GM18868 (cell line): Measurements from ENCODE around the gene ABL2.
"Not testable (repeated sequence)": the region's sequence is repeated elsewhere in the genome, so short reads cannot be mapped to it uniquely, and the experiment has no call there.

Experiments used
- ATAC-seq: cut with Tn5 transposase; IDR thresholded peaks from one replicate; pipeline ENCODE4 v1.9.1; 2021; ENCODE audit warnings: mild to moderate bottlenecking, moderate library complexity; ENCODE audit not compliant: unreplicated experiment

The ABL2 gene

DNA sequence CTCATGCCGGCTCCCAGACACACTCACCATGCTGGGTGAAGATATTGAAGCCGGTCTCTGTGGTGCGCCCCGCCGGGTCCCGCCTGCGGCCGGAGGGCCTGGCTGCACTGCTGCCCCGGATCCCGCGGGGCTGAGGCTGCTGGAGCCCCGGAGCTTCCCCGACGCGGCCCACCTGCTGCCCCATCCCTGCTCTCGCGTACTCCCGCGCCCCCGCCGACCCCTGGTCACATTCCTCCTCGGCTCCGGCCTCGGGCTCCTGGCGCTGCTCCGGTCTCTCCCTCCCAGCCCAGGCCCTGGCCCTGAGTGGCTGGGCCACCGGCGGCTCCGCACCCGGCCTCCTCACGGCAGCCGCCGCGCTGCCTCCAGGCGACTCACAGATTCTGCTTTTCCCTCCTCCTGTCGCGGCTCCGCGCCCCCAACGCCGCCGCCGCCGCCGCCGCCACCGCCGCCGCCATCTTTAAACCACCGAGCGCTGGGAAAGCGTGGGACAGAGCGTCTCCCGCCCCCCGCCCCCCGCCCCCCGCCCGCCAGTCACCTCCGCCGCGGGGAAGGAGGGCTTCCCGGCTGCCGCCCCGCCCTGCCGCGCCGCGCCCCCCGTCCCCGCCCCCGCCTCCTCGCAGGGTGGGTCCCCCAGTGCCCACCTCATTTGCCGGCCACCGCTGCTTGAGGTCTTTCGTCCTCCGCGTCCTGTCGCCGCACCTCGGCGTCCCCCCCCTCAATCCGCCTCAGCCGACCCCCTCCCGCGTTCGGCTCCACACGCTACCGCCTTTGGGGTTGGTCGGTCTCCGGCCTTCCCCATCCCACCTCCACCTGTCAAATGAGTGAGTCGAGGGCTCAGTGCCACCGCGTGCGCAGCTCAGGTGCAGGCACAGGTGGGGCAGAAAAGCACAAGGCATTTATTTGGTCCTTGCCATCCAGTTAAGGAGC lies at the start of gene ABL2:
Gene ABL2 (minus strand): TSS at position 464 of the 927 bp plus-strand sequence. CDS start 280 bp downstream, at position 184.
- ATAC-seq = peak; percentile 55

DNA sequence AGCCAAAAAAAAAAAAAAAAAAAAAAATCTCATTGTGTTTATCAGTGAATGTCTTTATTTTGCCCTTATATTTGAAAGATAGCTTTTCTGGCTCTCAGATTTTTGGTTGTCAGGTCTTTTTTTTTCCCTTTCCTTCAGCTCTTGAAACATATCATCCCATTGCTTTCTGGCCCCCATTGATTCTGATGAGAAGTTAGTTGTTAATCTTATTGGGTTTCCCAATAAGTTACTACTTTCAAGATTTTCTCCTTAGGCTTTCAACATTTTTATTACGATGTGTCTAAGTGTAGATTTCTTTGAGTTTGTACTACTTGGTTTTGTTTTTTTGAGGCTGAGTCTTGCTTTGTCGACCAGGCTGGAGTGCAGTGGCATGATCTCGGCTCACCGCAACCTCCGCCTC lies 49.4 kb upstream of the ABL2 start:
- no peak for ATAC-seq

GRCh38 chr1:179274424-179274823 lies 44.9 kb upstream of the ABL2 start:
- not testable (repeated sequence) for ATAC-seq

DNA sequence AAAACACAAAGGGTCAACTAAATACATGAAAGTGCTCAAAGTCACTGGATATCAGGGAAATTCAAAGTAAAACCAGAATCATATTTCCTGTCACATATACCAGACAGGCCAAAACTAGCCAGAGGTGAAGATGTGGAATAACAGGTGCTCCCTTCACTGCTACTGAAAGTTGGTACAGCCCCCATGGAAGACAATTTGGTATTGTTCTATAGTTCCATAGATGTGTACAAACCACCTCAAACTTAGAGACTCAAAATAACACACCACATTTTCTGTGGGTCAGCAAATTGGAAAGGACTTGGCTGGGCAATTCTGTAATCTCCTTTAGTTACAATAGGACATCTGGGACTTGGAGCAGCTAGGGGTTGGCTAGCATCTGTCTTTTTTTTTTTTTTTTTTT lies 39.6 kb upstream of the ABL2 start:
- no peak for ATAC-seq

- no peak for ATAC-seq
Observed at GRCh38 chr1:179264507-179264906, 35.0 kb upstream of the ABL2 start.

DNA sequence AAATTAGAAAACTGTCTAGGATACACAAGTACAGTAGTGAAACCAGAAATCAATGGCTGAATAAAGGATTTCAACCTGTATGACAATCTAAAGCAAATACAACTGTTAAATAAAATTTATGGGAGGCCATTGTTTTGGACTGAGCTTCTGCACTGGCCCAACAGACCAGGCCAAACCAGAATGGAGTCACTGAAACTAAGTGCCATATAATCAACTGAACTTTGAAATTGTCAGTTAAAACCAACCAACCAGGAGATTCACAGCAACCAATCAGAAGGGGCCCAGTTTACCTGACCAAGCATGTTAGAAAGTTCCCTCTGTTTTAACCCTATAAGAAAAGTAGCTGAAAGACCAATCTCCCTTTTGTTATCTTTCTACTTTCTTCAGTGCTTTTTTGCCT lies 33.6 kb upstream of the ABL2 start:
- ATAC-seq = no peak

DNA sequence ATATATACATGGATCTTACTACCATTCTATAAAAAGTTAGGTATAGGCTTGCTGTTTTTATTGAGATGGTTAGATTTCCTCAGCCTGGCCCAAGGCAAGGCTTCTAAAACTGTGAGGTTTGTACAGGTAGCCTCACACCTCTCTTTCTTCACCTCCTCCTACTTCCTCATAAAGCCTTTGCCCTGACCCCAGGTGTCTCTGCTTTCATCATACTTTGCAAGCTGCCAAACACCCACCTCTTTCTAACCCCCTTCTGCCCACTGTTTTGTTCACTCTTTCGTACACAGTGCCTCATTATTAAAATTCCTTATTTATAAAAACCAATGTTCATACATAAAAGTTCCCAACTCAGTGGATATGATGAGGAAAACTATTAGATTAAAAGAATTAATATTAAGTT lies 32.7 kb upstream of the ABL2 start:
- no peak for ATAC-seq

GRCh38 chr1:179253286-179253972 lies 24.0 kb upstream of the ABL2 start:
- ATAC-seq = no peak

GRCh38 chr1:179252606-179253005 lies 23.1 kb upstream of the ABL2 start:
- ATAC-seq = no peak

DNA sequence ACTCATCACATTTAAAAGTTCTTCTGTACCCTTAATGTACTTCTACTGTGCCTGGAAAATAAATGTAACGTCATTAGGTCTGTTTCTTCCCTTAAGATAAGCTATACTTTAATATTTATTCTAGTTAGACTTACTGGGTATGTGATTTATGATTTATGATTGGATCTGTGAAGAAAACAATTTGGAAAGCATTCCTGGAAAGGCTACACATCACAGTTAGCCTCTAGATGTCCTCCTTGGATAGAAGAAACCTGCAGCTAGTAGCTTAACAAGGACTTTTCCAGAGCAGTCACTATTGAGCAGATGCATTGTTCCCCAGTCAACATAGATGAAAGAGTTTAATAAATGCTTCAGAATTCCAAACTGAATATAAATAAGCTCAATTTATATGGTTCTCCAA lies 22.2 kb upstream of the ABL2 start:
- ATAC-seq = no peak

GRCh38 chr1:179247923-179248322 lies 18.4 kb upstream of the ABL2 start:
- ATAC-seq = no peak

- ATAC-seq = peak; percentile 62
Observed at GRCh38 chr1:179245426-179245825, 15.9 kb upstream of the ABL2 start.

DNA sequence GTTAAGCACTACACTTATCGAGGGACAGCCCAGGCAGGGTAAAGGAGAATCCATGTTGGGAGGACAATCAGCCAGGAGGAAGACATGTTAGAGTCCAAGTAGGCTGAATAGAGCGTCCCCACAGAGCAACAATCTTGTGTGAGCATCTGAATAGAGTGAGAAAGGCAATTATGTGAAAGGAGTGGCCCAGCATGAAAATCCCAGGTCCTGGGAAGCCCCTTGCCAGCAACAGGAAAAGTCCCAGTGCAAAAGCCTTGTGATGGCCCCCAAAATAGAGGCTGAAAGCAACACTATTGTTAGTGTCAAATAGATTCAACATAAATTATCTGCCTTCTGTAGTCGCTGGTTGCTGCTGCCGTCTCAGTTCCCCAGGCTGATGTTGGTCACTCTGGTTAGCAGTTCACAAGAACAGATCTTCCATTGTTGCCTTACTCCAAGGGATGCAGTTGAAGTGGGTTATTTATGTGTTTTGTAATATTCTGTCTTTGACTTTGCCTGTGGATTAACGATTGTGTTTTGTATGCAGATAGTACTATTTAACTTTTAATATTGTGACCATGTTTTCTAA lies 12.1 kb upstream of the ABL2 start:
- no peak for ATAC-seq

DNA sequence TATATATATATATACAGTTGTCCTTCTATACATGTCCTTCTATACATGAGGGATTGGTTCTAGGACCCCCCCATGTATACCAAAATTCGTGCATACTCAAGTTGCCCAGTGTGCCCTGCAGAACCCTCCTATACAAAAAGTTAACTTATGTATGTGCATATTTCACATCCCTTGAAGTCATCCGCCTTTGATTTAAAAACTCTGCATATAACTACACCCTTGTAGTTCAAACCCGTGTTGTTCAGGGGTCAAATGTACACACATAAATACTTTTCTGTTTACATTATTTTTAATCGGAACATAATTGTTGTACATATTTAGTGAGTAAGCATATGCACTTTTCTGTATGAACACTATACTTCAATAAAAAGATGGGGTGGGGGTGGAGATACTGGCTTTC lies 7.7 kb upstream of the ABL2 start:
- no peak for ATAC-seq

DNA sequence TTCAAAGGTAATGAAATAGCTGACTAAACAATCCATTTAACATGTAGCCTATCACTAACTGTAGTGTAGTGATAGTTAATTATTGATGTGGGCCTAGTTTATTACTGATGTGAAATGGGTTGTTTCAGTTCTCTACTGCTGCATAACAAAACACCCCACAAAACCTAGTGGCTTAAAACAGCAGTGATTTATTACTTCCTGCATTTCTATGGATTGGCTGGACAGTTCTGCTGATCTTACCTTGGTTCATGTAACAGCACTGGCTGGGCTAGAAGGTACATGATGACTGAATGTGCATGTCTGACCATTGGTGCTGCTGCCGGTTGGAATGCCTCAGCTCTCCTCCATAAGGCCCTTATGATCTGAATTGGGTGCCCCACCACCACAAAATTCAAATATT lies 5.4 kb upstream of the ABL2 start:
- no peak for ATAC-seq

GRCh38 chr1:179231923-179232322 lies 2.4 kb upstream of the ABL2 start:
- ATAC-seq = no peak

DNA sequence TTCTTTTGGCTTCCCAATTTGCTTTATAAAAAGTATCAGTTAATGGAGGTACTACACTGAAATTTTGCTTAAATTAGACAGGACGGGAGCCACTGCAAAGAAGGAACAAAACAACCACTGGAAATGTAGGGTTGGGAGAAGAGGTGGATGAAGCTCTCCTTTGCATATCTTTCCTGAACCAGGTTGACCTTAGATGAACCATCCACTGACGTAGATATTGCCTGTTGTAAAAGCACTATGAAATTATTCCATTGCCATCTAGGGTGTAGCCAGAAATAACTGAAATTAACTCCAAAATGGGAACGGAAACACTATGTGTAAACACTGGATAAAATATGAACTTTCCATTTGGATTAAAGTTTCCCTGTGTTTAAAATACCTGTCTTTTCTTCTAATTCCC lies 1.2 kb upstream of the ABL2 start:
- no peak for ATAC-seq

- no peak for ATAC-seq
Observed at GRCh38 chr1:179230251-179230650, 774 bp upstream of the ABL2 start.

- ATAC-seq = no peak
Observed at GRCh38 chr1:179228783-179229213, 679 bp downstream of the ABL2 start.

GRCh38 chr1:179226738-179227137 lies 2.7 kb downstream of the ABL2 start:
- no peak for ATAC-seq

GRCh38 chr1:179224466-179224865 lies 5.0 kb downstream of the ABL2 start:
- not testable (repeated sequence) for ATAC-seq

DNA sequence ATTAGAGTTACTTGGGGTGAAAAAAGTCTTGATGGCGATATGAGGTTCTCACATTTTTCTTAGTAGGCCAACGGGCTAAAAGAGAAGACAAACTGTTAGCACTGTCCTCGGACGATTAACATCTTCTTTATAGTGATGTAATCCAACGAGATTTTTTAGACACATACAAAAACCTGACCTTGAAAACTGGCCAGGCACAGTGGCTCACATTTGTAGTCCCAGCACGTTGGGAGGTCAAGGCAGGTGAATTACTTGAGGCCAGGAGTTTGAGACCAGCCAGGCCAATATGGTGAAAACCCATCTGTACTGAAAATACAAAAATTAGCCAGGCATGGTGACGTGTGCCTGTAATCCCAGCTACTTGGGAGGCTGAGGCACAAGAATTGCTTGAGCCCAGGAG lies 8.4 kb downstream of the ABL2 start:
- not testable (repeated sequence) for ATAC-seq
